CD8-positive, alpha-beta memory T cell (primary cell): ENCODE measurements around the gene RAD51B. TPM values are rescaled to one million over a fixed set of nuclear protein-coding genes. Genes with fewer than 3 reads are reported as not detected.

ENCODE experiments used
- CTCF ChIA-PET: fragments of 350-600 bp; sonication (Branson Sonifier 250); formaldehyde crosslinking; loops from one replicate; lab custom pipeline; 2021; ENCODE audit warnings: antibody characterized with exemption; lab: Charles Lee
- POLR2A ChIA-PET: fragments of 350-600 bp; sonication (Branson Sonifier 250); formaldehyde crosslinking; loops from one replicate; lab custom pipeline; 2021; ENCODE audit warnings: antibody characterized with exemption; lab: Charles Lee
- DNase-seq, 5 donors: peaks; one replicate each; pipeline versions ENCODE4 v3.0.0 to v3.0.0-alpha.2; 2020 to 2022; ENCODE audit warnings: mixed read lengths in 1 of 5
- H3K27ac ChIP-seq: one replicate; pipeline ENCODE4 v1.7.0; 2013; ENCODE audit warnings: low read depth, mild to moderate bottlenecking, low read length, moderate library complexity
- H3K27me3 ChIP-seq: 2 replicates; pipeline ENCODE4 v1.7.0; 2013; ENCODE audit warnings: low read length, mild to moderate bottlenecking; ENCODE audit not compliant: insufficient read depth, poor library complexity, severe bottlenecking
- H3K36me3 ChIP-seq: 2 replicates; pipeline ENCODE4 v1.7.0; 2013; ENCODE audit warnings: mild to moderate bottlenecking, low read length, moderate library complexity; ENCODE audit not compliant: insufficient read depth
- H3K4me1 ChIP-seq: 2 replicates; pipeline ENCODE4 v1.7.0; 2013; ENCODE audit warnings: mild to moderate bottlenecking, low read length, moderate library complexity; ENCODE audit not compliant: insufficient read depth
- H3K4me3 ChIP-seq: 2 replicates; pipeline ENCODE4 v1.7.0; 2013; ENCODE audit warnings: mild to moderate bottlenecking, low read length
- H3K9me3 ChIP-seq: 2 replicates; pipeline ENCODE4 v1.7.0; 2013; ENCODE audit warnings: mild to moderate bottlenecking, low read length
- H3K27ac Mint-ChIP-seq, 8 donors: one replicate each; pipeline ENCODE4 v1.8.0; 2020 to 2021; ENCODE audit warnings: mixed read lengths in 8 of 8, mild to moderate bottlenecking in 6 of 8, inconsistent platforms in 3 of 8, moderate library complexity in 3 of 8
- H3K27me3 Mint-ChIP-seq, 2 donors: one replicate each; pipeline ENCODE4 v1.8.0; 2020 to 2021; ENCODE audit warnings: mixed read lengths in 2 of 2, mild to moderate bottlenecking in 1 of 2, moderate library complexity in 1 of 2
- H3K36me3 Mint-ChIP-seq, 3 donors: one replicate each; pipeline ENCODE4 v1.8.0; 2020 to 2021; ENCODE audit warnings: mixed read lengths in 3 of 3, inconsistent platforms in 1 of 3, mild to moderate bottlenecking in 1 of 3
- H3K4me1 Mint-ChIP-seq, 3 donors: one replicate each; pipeline ENCODE4 v1.8.0; 2020 to 2021; ENCODE audit warnings: mixed read lengths in 3 of 3, inconsistent platforms in 1 of 3, mild to moderate bottlenecking in 1 of 3
- H3K4me3 Mint-ChIP-seq, 7 donors: one replicate each; pipeline ENCODE4 v1.8.0; 2020 to 2021; ENCODE audit warnings: mixed read lengths in 7 of 7, mild to moderate bottlenecking in 6 of 7, moderate library complexity in 4 of 7, inconsistent platforms in 2 of 7
- H3K9me3 Mint-ChIP-seq, 5 donors: one replicate each; pipeline ENCODE4 v1.8.0; 2020 to 2022; ENCODE audit warnings: mixed read lengths in 5 of 5, mild to moderate bottlenecking in 3 of 5, moderate library complexity in 2 of 5, inconsistent platforms in 1 of 5
- polyA plus RNA-seq: library from polyadenylated mRNA; unstranded; fragments of 300-500 nt; fragmentation: Illumina TruSeq; gene quantifications from one replicate; pipeline ENCODE4 v1.2.3, GENCODE V29; 2021
- total RNA-seq, 2 experiments: library from RNA; stranded (reverse); gene quantifications; one replicate each; pipeline ENCODE4 v1.2.3, GENCODE V29; 2021

Gene RAD51B
- total and polyA plus RNA-seq, 3 experiments from 2014 or later, result 15.7 to 22.9 (median 17.4) TPM

DNA sequence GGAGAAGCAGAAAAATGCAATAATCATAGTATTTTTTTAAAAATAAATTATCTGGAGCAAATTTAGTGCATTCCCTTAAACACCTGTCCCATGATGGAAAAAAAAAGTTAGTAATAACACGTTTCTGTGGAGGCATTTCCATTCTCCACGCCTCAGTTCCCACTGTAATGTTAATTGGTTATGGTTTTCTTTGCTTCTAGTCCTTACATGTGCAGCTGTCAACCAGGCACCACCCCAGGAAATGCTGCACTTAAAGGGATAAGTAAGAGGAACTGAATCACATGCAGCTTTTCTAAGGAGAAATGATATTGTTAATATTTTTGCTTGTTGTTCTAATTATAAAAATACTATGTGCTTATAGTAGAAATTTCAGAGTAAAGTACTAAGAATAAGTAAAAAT lies 733.0 kb downstream of the RAD51B start:
- Histone ChIP-seq H3K27ac (no peak overlapping the region), H3K9me3 (no peaks in the 10 kb centered on the region), H3K4me1 (no peaks in the 10 kb centered on the region), H3K27me3 (no peaks in the 10 kb centered on the region), H3K4me3 (no peak overlapping the region), H3K36me3 (no peaks in the 10 kb centered on the region)
- Mint-ChIP-seq H3K27me3 (no peaks in the 10 kb centered on the region), H3K9me3 (no peaks in the 10 kb centered on the region), H3K4me1 (peaks cover 4 to 19% (median 5%) of the 10 kb centered on the region in 3 donors), H3K36me3 (peaks cover 0 to 3% (median 0%) of the 10 kb centered on the region in 3 donors), H3K27ac (peak overlapping the region in 1 of 8 donors; percentile 13), H3K4me3 (no peak overlapping the region)
- no peak for DNase-seq
- CTCF ChIA-PET, result no interaction called here
- POLR2A ChIA-PET, result no interaction called here

DNA sequence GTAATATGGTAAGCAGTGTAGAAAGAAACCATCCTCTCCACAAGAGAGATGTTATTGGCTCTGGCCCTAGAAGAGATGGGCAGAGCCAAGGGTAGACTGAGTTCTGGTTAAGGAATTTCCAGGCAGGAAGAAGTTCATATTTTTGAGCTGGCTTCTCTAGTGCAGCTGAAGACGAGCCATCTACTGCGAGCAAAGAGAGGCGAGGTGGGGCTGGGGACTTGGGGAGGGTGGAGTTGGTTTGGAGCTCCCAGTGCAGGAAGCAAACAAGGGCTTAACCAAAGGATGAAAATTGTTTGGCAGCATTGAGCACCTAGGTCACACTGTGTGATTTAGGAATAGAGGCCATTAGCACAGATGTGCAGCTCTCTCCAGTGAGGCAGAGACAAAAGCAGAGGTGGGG lies 733.7 kb downstream of the RAD51B start:
- H3K27me3 Mint-ChIP-seq, result no peaks in the 10 kb centered on the region
- no peaks in the 10 kb centered on the region for H3K36me3 ChIP-seq
- no peak overlapping the region for H3K27ac ChIP-seq
- H3K4me1 ChIP-seq, result no peaks in the 10 kb centered on the region
- H3K27ac Mint-ChIP-seq, result peak overlapping the region in 1 of 8 donors; percentile 75
- ChIA-PET POLR2A (no interaction called here), CTCF (no interaction called here)
- no peak overlapping the region for H3K4me3 ChIP-seq
- DNase-seq, result no peak
- H3K27me3 ChIP-seq, result no peaks in the 10 kb centered on the region
- peaks cover 0 to 3% (median 0%) of the 10 kb centered on the region in 3 donors for H3K36me3 Mint-ChIP-seq
- peaks cover 4 to 19% (median 5%) of the 10 kb centered on the region in 3 donors for H3K4me1 Mint-ChIP-seq
- H3K4me3 Mint-ChIP-seq, result no peak overlapping the region
- no peaks in the 10 kb centered on the region for H3K9me3 ChIP-seq
- H3K9me3 Mint-ChIP-seq, result no peaks in the 10 kb centered on the region

DNA sequence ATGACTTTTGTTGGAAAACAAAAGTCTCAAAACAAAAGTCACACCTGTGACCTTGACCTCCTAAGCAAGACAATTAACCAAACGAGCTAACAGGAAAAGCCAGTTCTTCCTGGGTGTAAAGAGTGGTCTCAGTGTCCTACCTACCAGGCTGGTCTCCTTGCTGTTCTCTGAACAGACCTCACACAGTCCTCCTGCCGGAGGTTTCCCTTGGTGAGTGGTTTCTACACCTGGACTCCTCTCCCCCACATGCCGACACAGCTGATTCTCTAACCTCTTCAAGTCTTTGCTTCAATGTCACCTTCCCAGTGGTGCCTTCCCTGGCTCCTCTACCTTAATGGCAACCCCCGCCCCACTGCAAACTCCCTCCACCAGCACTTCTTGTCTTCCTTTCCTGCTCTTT lies 734.7 kb downstream of the RAD51B start:
- Mint-ChIP-seq H3K4me1 (peaks cover 4 to 19% (median 5%) of the 10 kb centered on the region in 3 donors), H3K4me3 (no peak overlapping the region), H3K9me3 (no peaks in the 10 kb centered on the region), H3K27me3 (no peaks in the 10 kb centered on the region), H3K36me3 (peaks cover 0 to 3% (median 0%) of the 10 kb centered on the region in 3 donors), H3K27ac (peak overlapping the region in 1 of 8 donors; percentile 2)
- Histone ChIP-seq H3K27ac (no peak overlapping the region), H3K4me1 (no peaks in the 10 kb centered on the region), H3K36me3 (no peaks in the 10 kb centered on the region), H3K27me3 (no peaks in the 10 kb centered on the region), H3K9me3 (no peaks in the 10 kb centered on the region), H3K4me3 (no peak overlapping the region)
- ChIA-PET CTCF (no interaction called here), POLR2A (no interaction called here)
- DNase-seq, result no peak

DNA sequence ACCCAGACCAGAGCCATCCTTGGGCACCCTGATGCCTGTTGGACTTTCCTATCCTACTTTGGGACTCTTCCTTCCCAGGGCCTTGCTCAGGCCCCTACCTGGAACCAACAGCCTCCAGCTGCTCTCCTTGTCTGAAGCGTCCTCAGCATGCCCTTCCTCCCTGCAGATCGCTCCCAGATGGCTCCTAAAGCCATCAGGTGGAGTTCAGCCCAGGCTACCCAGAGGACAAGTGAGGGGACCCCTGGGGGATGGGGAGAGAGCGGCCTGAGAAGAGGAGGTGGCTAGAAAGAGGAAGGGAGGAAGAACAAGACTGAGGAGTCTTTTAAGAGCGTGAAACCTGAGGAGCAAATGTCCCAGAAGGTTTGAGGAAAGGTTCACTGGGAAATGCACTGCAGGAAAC lies 736.7 kb downstream of the RAD51B start:
- H3K27ac ChIP-seq, result no peak overlapping the region
- CTCF ChIA-PET, result no interaction called here
- no peaks in the 10 kb centered on the region for H3K36me3 ChIP-seq
- Mint-ChIP-seq H3K4me1 (peaks cover 3 to 19% (median 4%) of the 10 kb centered on the region in 3 donors), H3K36me3 (peaks cover 0 to 3% (median 0%) of the 10 kb centered on the region in 3 donors), H3K27ac (no peak overlapping the region), H3K4me3 (no peak overlapping the region), H3K27me3 (no peaks in the 10 kb centered on the region), H3K9me3 (no peaks in the 10 kb centered on the region)
- no peaks in the 10 kb centered on the region for H3K9me3 ChIP-seq
- H3K4me1 ChIP-seq, result no peaks in the 10 kb centered on the region
- H3K4me3 ChIP-seq, result no peak overlapping the region
- no peak for DNase-seq
- POLR2A ChIA-PET, result no interaction called here
- H3K27me3 ChIP-seq, result no peaks in the 10 kb centered on the region

DNA sequence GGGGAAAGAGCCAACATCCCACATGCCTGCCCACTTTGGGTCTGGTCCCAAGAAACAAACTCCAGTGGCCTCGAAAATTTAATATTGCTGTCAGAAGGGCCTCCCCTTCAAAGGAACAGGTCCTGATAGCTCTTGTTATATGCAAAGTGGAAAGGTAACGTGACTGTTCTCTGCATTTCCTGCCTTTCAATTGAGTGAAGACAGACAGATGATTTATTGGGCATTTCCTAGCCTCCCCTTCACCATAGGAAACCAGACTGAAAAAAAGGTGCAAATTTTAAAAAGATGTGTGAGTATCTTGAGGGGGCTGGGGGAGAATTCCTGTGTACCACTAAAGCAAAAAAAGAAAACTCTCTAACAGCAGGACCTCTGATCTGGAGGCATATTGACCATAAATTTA lies 738.1 kb downstream of the RAD51B start:
- H3K9me3 ChIP-seq, result no peaks in the 10 kb centered on the region
- ChIA-PET CTCF (no interaction called here), POLR2A (no interaction called here)
- peaks cover 0 to 3% (median 0%) of the 10 kb centered on the region in 3 donors for H3K36me3 Mint-ChIP-seq
- no peak for DNase-seq
- no peaks in the 10 kb centered on the region for H3K9me3 Mint-ChIP-seq
- H3K4me1 Mint-ChIP-seq, result peaks cover 3 to 16% (median 4%) of the 10 kb centered on the region in 3 donors
- no peaks in the 10 kb centered on the region for H3K4me1 ChIP-seq
- H3K4me3 Mint-ChIP-seq, result no peak overlapping the region
- H3K4me3 ChIP-seq, result no peak overlapping the region
- no peak overlapping the region for H3K27ac ChIP-seq
- no peaks in the 10 kb centered on the region for H3K27me3 ChIP-seq
- no peaks in the 10 kb centered on the region for H3K36me3 ChIP-seq
- H3K27ac Mint-ChIP-seq, result no peak overlapping the region
- H3K27me3 Mint-ChIP-seq, result no peaks in the 10 kb centered on the region

DNA sequence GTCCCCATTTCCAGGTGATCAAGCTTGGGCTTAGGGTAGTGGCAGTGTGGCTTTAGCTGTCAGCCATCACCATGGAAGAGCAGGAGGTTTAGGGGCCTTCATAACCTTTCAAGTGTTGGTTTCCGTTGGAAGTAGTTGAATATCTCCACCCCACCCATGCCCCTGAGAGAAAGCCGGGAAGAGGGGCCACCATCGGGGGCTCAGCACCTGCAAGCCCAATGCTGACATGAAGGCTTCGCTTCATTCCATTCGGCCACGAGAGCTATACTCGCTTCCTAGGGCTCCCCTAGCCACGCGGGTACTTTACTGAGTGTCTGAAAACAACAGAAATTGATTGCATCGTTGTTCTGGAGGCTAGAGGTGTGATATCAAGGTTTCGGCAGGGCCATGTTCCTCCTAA lies 738.5 kb downstream of the RAD51B start:
- Mint-ChIP-seq H3K27ac (no peak overlapping the region), H3K27me3 (no peaks in the 10 kb centered on the region), H3K4me1 (peaks cover 5 to 13% (median 6%) of the 10 kb centered on the region in 3 donors), H3K36me3 (peaks cover 0 to 3% (median 0%) of the 10 kb centered on the region in 3 donors), H3K4me3 (no peak overlapping the region), H3K9me3 (no peaks in the 10 kb centered on the region)
- H3K36me3 ChIP-seq, result no peaks in the 10 kb centered on the region
- H3K27ac ChIP-seq, result no peak overlapping the region
- H3K4me3 ChIP-seq, result no peak overlapping the region
- H3K4me1 ChIP-seq, result no peaks in the 10 kb centered on the region
- DNase-seq, result no peak
- H3K9me3 ChIP-seq, result no peaks in the 10 kb centered on the region
- ChIA-PET CTCF (no interaction called here), POLR2A (no interaction called here)
- no peaks in the 10 kb centered on the region for H3K27me3 ChIP-seq

DNA sequence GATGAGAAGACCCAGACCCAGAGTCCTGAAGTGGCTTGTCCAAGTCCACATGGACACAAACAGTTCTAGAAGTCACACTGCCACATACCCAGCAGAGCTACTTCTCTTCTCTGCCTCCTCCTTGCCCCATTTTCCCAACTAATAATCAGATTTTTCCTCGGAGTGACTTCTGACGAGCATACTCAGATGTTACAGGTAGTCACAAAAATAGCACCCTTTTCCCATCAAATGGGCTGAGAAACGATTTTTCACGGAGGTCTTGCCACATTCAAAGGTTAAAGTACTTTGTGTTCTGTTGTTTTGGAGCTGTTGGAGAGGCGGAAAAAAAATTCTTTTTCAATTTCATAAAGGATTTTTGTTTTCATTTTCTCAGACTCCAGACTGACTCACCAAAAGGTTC lies 740.4 kb downstream of the RAD51B start:
- Mint-ChIP-seq H3K27ac (no peak overlapping the region), H3K27me3 (no peaks in the 10 kb centered on the region), H3K4me1 (peaks cover 9 to 17% (median 13%) of the 10 kb centered on the region in 3 donors), H3K9me3 (no peaks in the 10 kb centered on the region), H3K4me3 (no peak overlapping the region), H3K36me3 (peaks cover 0 to 3% (median 0%) of the 10 kb centered on the region in 3 donors)
- Histone ChIP-seq H3K9me3 (no peaks in the 10 kb centered on the region), H3K27me3 (no peaks in the 10 kb centered on the region), H3K36me3 (no peaks in the 10 kb centered on the region), H3K4me1 (peaks cover 11% of the 10 kb centered on the region), H3K4me3 (no peak overlapping the region), H3K27ac (no peak overlapping the region)
- ChIA-PET CTCF (no interaction called here), POLR2A (no interaction called here)
- DNase-seq, result no peak

DNA sequence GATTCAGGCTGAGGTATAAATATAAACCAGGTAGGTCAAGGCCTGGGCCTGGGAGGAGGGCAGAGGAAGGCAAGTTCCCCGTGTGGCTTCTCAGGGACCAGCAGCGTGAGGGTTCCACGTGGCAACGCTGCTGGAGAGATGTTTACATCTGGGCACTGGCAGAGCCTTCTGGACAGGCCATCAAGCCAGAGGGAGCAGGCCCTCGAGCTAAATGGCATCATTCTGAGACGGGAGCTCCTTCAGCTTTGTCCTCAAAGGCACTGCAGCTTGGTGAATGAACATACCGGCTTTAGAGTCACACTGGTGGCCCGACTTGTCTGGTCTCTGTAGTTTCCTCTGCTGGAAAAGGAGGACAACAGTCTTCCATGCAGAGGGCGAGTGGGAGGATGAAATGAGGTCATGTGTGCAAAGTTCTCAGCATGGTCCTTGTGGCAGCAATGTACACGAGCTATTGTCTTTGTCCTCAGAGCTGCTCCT lies 742.0 kb downstream of the RAD51B start:
- ChIA-PET CTCF (no interaction called here), POLR2A (no interaction called here)
- no peaks in the 10 kb centered on the region for H3K9me3 Mint-ChIP-seq
- no peak overlapping the region for H3K27ac Mint-ChIP-seq
- no peak overlapping the region for H3K4me3 Mint-ChIP-seq
- Histone ChIP-seq H3K36me3 (no peaks in the 10 kb centered on the region), H3K9me3 (no peaks in the 10 kb centered on the region), H3K27me3 (no peaks in the 10 kb centered on the region), H3K4me1 (peaks cover 17% of the 10 kb centered on the region), H3K27ac (no peak overlapping the region), H3K4me3 (no peak overlapping the region)
- no peaks in the 10 kb centered on the region for H3K27me3 Mint-ChIP-seq
- H3K36me3 Mint-ChIP-seq, result peaks cover 0 to 3% (median 0%) of the 10 kb centered on the region in 3 donors
- H3K4me1 Mint-ChIP-seq, result peaks cover 19 to 28% (median 22%) of the 10 kb centered on the region in 3 donors
- DNase-seq, result no peak
